GM12891 (cell line): ENCODE results near the gene PCDH9.

ENCODE experiments used
- POLR2A ChIP-seq: IDR thresholded peaks from 2 replicates; pipeline ENCODE4 v1.6.1; 2011; ENCODE audit warnings: low read depth, low read length, control low read depth
- POLR2AphosphoS5 ChIP-seq: IDR thresholded peaks from 2 replicates; pipeline ENCODE4 v1.6.1; 2011; ENCODE audit warnings: low read depth, low read length, control low read depth

DNA sequence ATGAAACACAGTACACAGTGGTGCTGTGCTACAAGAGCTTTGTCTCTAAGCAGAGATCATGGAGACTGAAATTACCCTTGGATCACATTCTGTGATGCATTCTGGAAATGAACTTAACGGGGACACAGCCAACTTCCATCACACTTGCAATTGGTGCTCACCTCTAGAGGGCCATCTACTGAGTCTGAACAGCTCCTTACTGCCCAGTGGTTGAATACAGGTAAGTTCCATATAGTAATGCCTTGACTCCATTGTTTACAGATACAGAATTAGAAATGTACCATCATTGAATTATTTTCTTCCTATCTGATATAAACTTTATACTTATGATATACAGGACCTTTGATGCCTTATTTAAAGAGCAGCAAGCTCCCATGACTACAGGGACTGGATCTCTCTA, 686.4 kb downstream of the PCDH9 start:
- TF ChIP-seq POLR2A (no peak), POLR2AphosphoS5 (no peak)
